CD4-positive, alpha-beta T cell treated with Interleukin-6 for 4 hours (primary cell): Measurements from ENCODE around the gene COMP.

ENCODE experiments used
- DNase-seq: peaks from one replicate; pipeline ENCODE4 v3.0.0-alpha.2; 2020; ENCODE audit warnings: mixed read lengths

COMP gene

DNA sequence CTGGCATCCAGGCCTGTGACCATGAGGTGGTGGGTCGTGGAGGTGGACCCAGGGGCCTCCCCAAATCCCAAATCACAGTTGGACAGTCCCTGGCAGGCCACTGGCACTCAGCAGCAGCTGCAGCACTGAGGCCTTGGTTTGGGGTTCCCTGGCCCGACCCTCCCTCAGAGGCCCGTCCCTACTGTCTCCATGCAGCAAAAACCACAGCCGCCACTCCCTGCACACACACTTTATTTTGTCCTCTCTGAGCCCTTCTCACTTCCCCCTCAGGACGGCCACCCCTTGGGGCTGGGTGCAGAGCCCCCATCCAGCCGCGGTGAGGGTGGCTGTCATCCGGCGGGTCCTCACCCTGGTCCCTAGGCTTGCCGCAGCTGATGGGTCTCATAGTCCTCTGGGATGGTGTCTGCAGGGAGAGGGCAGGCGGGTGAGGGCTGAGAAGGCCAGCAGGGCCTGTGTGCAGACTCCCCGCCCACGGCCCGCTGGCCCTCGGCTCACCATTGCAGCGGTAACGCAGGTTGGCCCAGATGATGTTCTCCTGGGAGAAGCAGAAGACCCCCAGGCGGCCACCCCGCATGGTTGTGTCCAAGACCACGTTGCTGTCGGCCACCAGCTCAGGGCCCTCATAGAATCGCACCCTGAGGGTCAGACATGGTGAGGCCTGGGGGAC, 8.4 kb downstream of the COMP start:
- no peak for DNase-seq

DNA sequence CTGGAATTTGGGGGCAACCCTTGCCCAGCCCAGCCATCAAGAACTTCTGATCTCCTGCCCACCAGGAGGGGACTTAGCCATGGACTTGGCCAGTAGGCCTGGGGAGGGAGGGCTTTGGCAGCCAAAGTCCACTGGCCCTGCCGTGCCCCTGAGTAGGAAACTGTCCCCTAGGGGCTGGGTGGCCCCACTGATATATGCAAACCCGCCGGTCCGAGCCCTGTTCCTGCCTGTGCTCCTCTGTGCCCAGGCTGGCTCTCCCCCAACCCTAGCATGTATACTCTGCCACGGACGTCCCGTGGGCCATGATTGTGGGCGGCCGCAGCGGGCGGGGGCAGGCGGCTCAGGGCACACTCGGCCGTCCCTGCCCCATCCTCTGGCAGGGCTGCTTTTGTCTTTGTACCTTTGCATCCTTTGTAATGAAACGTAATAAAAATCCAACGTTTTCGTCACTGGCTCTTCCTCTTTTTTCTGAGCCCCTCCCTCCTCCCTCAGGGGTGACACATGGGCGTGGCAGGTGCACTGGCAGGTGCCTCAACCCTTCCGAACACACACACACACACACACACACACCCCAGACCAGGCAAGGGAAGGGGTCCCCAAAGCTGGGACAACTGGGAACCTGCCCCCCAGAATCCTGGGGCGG, 9.1 kb downstream of the COMP start:
- no peak for DNase-seq

DNA sequence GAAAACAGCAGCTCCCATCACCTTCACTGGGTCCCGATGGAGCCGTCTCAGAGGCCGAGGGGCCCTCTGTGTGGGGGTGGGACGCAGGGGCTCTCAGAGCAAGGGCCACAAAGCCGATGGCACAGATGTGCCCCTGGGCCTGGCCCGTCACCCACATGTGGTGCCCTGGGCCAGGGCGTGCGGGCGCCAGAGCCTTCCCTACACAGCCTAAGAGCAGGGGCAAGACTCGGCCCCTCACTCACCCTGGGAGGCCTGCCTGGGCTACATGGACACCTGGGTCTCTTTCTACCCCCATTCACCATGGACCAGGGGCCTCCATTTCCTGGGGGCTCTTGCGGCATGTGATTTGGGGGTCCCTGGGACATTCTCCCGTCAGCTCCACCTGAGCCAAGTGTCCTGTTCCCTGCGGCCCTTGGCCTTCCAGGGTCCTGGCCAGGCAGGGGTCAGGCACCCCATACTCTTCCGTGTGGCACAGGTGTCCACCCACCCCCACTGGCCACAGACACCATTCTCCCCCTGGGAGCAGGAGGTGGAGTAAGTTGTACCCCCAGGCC, 10.0 kb downstream of the COMP start:
- DNase-seq, result no peak

DNA sequence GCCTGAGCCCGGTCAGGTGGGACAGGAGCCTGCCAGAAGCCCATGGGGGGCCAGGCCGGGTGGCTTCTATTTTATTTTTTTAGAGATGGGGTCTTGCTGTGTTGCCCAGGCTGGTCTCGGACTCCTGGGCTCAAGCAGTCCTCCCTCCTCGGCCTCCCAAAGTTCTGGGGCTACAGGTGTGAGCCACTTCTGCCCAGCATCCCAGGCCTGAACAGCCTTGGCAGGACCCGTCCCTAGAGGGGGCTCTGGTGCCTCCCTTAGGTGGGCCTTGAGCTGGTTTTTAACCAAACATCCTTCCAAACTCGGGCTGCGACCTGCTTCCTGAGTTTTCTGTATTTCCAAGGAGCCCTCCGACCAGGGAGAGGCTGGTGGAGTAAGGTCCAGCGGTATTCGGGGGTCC, 10.5 kb downstream of the COMP start:
- no peak for DNase-seq

DNA sequence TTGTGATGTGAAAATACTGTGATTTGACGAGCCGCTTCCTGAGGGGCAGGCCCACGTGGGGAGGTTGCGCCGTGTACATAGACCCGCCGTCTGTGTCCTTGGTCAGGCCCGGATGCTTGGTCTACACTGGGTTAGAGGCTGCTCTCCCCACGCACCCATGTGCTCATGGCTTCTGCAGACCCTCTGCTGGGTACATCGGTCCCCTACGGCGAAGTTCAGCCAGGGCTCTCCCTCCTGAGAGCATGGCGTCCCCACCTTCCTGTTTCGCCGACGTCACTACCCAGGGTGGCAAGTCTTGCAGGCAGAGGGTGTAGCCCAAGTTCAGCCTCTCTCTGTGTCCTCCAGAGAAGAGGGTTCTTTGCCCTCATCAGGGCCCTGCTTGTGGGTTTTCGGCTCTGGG, 11.0 kb downstream of the COMP start:
- DNase-seq, result no peak

DNA sequence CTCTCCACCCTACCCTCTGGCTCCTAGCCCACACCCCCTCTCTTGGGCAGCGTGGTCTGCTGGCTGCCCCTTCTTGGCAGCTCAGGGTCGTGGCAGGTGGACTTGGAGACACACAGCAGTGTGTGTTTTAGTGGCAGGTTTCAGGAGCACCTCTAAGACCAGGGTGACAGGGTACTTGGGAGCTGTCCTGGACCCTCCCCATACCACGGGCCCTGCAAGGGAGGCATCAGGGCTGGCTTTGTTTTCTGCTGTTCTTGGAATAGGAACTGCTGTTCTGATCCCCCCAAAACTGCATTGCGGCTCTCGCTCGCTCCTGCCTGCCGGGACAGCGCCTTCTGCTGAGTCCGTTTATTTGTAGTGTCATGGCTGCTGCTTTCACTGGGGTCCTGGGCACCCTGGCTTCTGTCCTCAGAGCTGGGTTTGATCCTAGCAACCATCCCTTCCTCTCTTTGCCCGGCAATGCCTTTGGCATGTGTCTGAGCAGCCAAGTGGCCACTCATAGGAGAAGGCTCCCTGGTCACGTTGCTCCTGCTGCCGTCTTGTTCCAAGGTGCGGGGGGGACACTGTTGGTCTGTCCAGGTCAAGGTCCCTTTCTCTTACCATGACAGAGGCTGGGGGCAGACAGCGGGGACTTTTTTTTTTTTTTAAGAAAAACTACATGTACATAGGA, 12.1 kb downstream of the COMP start:
- DNase-seq, result no peak

DNA sequence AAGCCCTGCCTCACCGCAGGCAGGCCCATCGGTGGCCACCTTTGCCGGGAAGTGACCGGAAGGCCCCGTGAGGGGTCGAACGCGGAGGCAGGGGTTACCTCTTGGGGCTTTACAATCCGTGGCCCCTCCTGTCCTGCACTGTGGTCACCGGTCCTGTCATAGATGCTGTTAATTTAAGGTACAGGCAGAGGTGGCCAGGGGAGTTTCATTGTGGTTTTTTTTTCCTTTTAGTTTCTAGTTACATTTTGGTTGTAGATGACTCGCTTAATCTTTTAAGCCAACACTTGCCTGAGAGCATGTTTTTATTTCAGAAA, 13.1 kb downstream of the COMP start:
- DNase-seq, result no peak

DNA sequence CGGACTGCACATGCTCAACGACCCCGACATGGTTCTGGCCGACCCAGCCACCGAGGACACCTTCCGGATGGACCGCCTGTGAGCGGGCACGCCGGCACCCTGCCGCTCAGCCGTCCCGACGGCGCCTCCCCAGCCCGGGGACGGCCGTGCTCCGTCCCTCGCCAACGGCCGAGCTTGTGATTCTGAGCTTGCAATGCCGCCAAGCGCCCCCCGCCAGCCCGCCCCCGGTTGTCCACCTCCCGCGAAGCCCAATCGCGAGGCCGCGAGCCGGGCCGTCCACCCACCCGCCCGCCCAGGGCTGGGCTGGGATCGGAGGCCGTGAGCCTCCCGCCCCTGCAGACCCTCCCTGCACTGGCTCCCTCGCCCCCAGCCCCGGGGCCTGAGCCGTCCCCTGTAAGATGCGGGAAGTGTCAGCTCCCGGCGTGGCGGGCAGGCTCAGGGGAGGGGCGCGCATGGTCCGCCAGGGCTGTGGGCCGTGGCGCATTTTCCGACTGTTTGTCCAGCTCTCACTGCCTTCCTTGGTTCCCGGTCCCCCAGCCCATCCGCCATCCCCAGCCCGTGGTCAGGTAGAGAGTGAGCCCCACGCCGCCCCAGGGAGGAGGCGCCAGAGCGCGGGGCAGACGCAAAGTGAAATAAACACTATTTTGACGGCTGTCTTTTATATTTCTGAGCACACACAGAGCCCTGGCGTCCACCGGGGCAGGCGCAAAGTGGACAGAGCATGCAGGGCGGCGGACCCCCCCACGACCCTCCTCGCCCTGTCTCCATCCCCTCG, 13.6 kb downstream of the COMP start:
- DNase-seq, result no peak

DNA sequence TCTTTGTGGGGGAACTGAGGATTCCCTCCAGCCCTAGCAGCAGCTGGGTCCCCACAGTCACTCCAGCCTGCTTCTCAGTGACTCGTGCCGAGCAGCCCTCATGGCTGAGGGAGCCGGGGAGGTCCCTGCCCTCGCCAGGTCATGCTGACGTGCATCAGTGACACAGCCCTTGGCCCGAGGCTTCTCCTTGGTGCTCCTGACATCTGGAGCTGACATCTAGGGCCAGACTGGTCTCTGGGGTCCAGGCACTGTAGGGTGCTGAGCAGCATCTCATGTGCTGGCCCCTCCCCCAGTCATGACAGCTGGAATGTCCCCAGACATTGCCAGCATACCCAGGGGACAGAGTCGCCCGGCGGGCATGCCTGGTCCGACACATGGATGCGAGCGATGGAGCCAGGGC, 14.4 kb downstream of the COMP start:
- no peak for DNase-seq

DNA sequence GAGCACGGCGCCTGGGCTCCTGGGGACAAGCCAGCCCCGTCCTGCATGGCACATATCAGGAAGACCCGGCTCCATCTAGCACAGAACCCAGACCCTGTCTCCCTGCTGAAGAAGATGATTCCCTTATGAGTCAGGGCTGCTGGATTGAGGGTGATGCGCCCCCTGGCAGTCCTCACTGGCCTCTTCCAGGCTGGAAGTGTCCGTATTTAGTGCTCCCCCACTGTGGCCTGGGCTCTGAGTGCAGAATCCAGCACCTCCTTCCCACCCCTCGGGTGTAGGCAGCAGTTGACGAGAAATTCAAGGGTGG, 14.9 kb downstream of the COMP start:
- DNase-seq, result no peak

DNA sequence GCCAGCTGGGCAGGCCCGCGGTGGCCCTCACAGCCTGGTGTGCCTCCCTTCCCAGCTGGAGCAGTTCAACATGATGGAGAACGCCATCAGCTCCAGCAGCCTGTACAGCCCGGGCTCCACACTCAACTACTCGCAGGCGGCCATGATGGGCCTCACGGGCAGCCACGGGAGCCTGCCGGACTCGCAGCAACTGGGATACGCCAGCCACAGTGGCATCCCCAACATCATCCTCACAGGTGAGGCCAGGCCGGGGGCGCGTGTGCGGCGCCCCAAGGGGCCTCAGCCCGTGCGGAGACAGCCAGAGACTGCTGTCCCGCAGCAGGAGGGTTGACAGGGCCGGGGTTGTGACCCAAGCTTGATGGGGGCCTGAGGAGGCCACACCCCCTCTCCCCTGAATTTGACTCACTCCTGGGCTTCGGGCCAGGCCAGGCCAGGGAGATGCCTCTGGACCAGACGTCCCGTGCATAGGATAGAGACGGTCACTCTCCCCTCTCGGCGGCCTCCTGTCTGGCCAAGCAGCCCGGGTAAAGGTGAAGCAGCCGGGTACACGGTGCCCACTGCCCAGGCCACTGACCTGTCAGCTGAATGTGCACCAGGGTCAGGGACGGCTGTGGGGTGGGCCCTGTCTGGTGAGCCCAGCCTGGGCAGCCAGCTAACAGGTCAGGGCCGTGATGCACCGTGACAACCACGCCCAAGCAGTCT, 15.4 kb downstream of the COMP start:
- no peak for DNase-seq

DNA sequence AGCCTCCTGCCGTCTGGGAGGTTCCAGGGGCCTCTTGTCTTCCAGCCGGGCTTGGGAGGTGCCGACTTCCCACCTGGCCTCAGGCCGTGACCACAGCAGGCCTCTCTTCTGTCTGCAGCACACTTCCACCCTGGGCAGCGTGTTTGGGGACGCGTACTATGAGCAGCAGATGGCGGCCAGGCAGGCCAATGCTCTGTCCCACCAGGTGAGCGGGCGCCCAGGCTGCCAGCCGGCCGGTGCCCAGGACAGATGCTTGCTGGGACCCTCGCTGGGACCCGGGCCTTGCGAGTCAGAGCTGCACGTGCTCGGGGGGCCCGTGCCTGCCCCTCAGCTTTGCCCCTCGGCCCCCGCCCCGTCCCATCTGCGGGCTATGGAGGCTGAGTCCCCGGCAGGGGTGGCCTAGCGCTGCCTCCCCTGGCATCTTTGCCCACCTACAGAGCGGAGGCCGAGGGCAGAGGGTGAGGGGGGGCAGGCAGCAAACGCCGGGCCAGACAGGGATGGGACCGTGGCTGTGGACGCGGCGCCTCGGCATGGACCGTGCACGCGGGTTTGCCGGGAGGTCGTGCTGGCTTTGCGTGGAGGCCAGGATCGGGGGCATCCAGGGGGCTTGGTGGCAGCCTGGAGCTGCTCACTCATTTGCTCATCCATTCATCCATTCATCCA, 16.2 kb downstream of the COMP start:
- no peak for DNase-seq

DNA sequence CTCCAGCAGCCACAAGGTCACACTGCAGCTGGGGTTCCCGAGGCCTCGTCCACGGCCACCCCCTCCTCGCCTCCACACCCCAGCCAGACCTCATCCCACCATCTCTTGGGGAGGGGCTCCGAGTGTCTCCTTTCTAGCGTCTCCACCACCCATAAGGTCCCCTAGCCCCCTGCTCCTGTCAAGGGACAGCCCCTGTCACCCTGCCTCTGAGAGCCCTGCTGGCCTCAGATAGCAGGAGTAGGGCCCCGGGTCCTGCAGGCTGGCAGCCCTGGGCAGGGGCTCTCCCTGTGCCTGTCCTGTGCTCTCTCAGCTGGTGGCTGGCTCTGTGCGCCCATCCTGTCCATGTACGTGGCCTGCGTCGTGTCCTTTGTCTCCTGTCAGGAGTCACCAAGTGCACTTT, 17.0 kb downstream of the COMP start:
- no peak for DNase-seq

DNA sequence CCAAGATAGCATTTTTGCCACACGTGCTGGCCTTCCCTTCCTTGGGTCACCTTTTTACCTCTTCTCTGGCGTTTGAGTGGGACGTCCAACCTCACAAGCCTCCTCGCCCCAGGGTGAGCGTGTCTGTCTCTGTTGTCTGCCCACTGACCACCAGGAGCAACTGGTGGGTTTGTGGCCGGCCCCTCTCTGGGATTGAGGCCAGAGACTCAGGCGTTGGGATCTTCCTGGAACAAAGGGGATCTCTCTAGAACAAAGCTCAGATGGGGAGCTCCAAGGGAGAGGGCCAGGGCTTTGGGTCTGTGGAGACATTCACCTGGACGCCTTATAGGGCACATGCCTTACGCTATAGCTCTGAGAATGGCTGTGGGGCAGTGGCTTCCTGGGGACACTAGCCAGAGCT, 17.4 kb downstream of the COMP start:
- no peak for DNase-seq

DNA sequence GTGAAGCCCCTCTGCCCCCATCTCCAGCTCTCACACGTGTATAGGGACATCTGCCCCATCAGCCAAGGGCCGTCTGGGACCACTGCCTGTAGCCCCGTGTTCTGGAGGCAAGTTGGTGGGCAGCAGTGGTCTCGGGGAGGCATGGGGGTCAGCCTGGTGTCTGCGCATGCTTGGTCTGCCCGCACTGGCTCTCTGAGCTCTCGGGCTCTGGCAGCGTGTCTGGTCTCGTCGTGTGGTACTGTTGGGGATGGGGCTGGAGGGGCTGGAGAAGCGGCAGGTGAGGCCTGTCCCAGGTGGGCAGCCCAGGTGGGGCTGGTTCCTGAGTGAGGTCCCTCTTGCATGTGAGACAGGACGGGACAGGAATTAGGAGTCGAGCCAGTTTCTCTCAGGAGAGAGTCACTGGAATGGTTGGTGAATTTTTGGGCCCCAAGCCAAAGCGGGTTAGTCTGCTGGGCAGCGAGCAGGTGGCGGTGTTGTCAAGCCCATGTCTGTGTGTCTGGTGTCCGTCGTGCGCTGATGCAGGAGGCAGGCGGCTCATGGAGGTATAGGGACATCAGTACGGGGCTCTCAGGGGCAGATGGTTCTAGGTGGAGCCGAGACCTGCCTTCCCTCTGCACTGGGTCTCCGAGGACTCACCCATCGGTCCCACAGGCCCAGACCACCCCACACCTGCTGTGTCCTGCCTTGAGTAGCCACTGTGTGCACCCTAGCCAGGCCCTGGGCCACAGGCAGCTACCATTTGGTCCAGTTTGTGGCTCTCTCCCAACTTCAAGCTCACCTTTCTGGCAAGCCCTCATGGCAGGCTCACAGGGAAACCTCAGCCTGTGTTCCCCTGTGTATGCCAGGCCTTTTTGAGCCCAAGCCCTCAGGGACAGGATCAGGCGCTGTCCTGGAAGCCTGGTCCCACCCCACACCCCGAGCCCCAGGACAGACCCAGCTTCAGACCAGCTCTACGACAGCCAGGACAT, 18.2 kb downstream of the COMP start:
- DNase-seq, result no peak

DNA sequence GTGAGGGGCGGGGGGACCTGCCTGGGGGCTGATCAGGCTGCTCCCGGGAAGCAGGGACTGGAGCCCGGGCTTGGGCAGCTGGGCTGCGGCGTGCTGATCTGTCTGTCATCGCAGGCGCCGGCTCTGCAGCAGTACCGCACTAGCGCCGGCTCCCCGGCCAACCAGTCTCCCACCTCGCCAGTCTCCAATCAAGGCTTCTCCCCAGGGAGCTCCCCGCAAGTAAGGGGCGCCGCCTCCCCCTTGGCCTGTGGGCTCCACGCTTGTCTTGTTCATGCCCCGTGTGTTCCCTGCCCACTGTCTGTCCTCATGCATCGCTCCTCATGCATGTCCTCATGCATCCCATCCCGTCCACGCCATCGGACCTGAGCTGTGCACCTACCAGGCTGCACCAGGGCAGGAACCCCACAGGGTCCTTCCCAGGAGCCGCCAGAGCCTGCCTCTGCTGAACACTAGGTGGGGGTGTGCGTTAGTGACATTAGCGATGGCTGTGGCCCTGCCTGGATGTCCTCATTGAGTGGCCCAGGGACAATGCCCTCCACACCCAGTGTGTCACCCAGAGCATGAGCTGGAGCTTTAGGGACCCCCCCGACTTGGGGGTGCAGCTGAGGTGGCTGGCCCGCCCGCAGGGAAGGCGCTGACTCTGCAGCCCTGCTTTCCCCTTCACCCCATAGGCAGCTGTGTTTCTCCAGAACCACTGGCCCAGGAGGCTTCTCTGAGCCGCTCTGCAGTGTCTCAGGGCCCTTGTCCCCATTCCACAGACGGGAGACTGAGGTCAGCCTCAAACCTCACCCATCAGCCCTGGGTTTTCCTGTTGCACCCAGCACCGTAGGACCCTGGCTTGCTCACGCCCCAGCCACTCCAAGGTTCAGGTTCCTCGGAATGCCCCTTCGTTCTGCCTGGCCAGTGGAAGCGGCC, 19.5 kb downstream of the COMP start:
- no peak for DNase-seq

DNA sequence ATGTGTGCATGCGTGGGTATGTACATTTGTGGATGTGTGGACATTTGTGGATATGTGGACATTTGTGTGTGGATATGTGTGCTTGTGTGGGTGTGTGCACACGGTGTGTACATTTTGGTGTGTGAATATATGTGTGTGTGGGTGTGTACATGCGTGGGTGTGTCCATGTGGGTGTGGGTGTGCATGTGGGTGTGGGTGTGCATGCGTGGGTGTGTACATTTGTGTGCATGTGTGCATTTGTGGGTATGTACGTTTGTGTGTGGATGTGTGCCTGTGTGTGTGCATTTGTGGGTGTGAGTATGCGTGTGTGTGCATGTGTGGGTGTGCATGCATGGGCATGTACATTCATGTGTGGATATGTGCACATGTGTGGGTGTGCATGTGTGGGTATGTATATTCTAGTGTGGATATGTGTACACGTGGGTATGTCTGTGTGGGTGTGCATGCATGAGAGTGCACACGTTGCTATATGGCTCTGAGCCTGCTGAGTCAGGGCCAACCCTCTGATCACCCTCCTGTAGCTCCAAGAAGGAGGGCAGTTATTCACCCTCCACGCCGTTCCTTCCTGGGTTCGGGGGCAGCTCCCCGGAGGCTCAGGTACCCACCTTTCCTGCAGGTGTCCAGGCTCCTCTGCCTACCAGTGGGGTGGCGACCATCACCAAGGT, 20.3 kb downstream of the COMP start:
- DNase-seq, result no peak

DNA sequence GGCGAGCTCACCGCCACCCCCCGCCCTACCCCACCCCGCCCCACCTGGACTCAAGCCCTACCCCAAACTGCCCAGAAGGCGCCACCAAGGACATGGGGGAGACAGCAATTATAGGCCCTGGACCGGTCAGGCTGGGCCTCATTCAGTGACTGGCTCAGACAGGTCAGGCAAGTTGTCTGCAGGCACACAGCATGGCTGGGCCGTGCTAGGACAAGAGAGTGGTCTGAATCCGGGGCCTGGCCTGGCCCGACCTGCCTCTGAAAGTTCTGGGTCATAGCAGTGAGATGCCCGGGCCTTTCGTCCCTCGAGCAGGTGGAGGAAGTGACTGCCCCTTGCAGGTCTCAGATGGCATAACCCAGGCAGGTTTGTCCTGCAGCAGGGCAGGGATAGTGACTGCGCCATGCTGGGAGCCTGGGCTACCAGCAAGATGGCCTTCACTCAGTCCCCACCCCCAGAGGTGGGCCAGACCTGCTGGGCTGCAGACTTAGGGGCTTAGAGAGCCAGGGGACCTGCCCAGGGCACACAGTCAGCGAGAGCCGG, 21.0 kb downstream of the COMP start:
- DNase-seq, result no peak
